Ishikawa (cell line): ENCODE measurements around the gene TPM2.

Experiments used
- CEBPB ChIP-seq: IDR thresholded peaks from 2 replicates; pipeline ENCODE4 v1.6.1; 2012
- CREB1 ChIP-seq: IDR thresholded peaks from 2 replicates; pipeline ENCODE4 v1.6.1; 2012; ENCODE audit warnings: low read depth
- EGR1 ChIP-seq: IDR thresholded peaks from 2 replicates; pipeline ENCODE4 v1.6.1; 2012
- EP300 ChIP-seq: IDR thresholded peaks from 2 replicates; pipeline ENCODE4 v1.6.1; 2012; ENCODE audit warnings: borderline replicate concordance
- FOXM1 ChIP-seq: IDR thresholded peaks from 2 replicates; pipeline ENCODE4 v1.6.1; 2012; ENCODE audit warnings: low read depth, borderline replicate concordance
- NFIC ChIP-seq: IDR thresholded peaks from 2 replicates; pipeline ENCODE4 v1.6.1; 2012
- RAD21 ChIP-seq: IDR thresholded peaks from 2 replicates; pipeline ENCODE4 v1.6.1; 2012; ENCODE audit warnings: low read depth
- TAF1 ChIP-seq: IDR thresholded peaks from 2 replicates; pipeline ENCODE4 v1.6.1; 2012; ENCODE audit warnings: low read depth, mild to moderate bottlenecking
- TCF12 ChIP-seq: IDR thresholded peaks from 2 replicates; pipeline ENCODE4 v1.6.1; 2012; ENCODE audit warnings: low read depth
- TEAD4 ChIP-seq: IDR thresholded peaks from 2 replicates; pipeline ENCODE4 v1.6.1; 2012
- YY1 ChIP-seq: IDR thresholded peaks from 2 replicates; pipeline ENCODE4 v1.6.1; 2012; ENCODE audit warnings: low read depth
- ZBTB7A ChIP-seq: IDR thresholded peaks from 2 replicates; pipeline ENCODE4 v1.6.1; 2012; ENCODE audit warnings: low read depth
- TF ChIP-seq, protein P1 (sequence below): IDR thresholded peaks from 2 replicates; pipeline ENCODE4 v1.6.1; 2012
- TF ChIP-seq, protein P2 (sequence below): IDR thresholded peaks from 2 replicates; pipeline ENCODE4 v1.6.1; 2012
- TF ChIP-seq, protein P3 (sequence below): IDR thresholded peaks from 2 replicates; pipeline ENCODE4 v1.6.1; 2012; ENCODE audit warnings: low read depth, mild to moderate bottlenecking

Gene TPM2

DNA sequence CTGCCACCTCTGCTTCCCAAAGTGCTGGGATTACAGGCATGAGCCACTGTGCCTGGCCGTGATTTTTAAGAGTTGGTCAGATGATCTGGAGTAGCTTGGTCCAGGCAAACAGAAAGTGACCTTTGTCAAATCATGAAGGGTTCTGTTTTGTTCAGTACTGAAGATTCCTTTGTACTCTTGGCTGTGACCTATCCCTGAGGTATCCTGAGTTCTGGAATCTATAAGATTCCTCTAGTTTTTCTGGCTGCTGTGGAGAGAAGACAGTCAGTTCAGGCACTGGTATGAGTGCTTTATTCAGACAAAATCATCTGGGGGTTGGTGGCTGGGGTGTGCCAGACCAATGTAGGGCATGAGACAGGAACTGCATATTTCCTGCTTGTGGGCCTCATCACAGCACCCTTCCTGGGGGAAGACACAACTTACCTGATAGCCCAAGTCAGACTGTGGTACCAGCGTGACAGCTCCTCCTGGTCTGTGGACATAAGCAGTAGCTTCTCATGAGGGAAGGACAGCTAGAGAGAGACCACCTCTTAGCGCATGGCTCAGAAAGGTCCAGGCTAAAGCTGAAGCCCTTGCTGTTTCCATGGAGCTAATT, 27.9 kb downstream of the TPM2 start:
- TF ChIP-seq TEAD4 (no peak), YY1 (no peak), TCF12 (no peak), CREB1 (no peak), RAD21 (no peak), CEBPB (no peak), FOXM1 (no peak)
- TF ChIP-seq, protein P1, sequence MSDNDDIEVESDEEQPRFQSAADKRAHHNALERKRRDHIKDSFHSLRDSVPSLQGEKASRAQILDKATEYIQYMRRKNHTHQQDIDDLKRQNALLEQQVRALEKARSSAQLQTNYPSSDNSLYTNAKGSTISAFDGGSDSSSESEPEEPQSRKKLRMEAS: no peak

DNA sequence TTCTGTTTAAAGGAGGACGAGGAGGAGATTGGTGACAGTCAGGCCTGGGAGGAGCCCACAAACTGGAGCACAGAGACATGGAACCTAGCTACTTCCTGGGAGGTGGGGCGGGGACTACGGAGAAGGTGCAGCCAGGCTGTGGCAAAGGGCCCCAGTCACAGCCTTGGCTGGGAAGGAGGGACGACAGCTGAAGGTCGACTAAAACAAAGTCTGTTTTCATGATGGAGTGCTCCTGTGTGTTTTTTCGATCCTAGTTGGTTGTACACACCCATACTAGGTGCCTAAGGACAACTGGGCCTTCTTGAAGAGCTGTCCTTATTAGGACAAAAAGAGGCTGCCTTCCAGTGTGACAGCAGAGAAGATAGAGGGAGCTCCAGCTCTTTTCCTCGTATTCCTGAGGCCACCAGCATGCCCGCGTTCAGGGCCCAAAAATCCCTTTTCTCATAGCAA, 28.7 kb downstream of the TPM2 start:
- TF ChIP-seq RAD21 (peak; percentile 44), TEAD4 (no peak)

DNA sequence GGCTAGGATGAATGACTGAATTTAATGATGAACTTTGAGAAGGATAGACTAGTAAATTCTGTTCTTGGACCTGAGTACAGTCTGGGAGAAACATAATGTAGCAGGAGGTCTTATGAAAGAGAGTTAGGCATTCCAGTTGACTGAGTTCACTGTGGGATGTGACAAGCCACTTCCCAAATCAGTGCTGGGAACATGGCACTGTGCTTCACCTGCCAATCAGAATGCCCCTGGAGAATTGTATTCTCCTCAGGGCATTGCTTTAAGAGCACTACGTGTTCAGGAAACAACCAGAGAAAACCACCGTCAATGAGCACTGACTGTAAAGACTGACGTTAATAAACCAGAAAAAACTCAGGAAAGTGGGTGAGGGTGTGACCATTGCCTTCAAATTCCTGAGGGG, 30.4 kb downstream of the TPM2 start:
- TF ChIP-seq TEAD4 (no peak), EGR1 (no peak), CREB1 (no peak), EP300 (no peak), NFIC (no peak), YY1 (no peak), RAD21 (no peak)
- TF ChIP-seq, protein P2, sequence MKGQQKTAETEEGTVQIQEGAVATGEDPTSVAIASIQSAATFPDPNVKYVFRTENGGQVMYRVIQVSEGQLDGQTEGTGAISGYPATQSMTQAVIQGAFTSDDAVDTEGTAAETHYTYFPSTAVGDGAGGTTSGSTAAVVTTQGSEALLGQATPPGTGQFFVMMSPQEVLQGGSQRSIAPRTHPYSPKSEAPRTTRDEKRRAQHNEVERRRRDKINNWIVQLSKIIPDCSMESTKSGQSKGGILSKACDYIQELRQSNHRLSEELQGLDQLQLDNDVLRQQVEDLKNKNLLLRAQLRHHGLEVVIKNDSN: no peak

DNA sequence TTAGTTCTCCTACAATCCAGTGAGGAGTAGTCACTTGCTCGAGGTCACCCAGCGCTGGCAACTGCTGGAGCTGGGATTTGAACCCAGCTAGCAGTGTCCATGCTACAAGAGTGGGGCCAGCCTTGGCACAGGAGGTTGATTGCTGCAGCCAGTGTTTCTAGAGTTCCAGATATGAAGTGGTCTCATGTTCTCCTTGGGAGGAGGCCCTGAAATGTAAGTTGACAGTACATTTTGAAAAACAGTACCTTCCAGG, 30.8 kb downstream of the TPM2 start:
- TF ChIP-seq TCF12: no peak
- no peak for TF ChIP-seq YY1
- TF ChIP-seq, protein P3, sequence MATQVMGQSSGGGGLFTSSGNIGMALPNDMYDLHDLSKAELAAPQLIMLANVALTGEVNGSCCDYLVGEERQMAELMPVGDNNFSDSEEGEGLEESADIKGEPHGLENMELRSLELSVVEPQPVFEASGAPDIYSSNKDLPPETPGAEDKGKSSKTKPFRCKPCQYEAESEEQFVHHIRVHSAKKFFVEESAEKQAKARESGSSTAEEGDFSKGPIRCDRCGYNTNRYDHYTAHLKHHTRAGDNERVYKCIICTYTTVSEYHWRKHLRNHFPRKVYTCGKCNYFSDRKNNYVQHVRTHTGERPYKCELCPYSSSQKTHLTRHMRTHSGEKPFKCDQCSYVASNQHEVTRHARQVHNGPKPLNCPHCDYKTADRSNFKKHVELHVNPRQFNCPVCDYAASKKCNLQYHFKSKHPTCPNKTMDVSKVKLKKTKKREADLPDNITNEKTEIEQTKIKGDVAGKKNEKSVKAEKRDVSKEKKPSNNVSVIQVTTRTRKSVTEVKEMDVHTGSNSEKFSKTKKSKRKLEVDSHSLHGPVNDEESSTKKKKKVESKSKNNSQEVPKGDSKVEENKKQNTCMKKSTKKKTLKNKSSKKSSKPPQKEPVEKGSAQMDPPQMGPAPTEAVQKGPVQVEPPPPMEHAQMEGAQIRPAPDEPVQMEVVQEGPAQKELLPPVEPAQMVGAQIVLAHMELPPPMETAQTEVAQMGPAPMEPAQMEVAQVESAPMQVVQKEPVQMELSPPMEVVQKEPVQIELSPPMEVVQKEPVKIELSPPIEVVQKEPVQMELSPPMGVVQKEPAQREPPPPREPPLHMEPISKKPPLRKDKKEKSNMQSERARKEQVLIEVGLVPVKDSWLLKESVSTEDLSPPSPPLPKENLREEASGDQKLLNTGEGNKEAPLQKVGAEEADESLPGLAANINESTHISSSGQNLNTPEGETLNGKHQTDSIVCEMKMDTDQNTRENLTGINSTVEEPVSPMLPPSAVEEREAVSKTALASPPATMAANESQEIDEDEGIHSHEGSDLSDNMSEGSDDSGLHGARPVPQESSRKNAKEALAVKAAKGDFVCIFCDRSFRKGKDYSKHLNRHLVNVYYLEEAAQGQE: no peak
- TF ChIP-seq, protein P1: no peak
- no peak for TF ChIP-seq TAF1
- no peak for TF ChIP-seq CEBPB
- TF ChIP-seq NFIC: no peak

DNA sequence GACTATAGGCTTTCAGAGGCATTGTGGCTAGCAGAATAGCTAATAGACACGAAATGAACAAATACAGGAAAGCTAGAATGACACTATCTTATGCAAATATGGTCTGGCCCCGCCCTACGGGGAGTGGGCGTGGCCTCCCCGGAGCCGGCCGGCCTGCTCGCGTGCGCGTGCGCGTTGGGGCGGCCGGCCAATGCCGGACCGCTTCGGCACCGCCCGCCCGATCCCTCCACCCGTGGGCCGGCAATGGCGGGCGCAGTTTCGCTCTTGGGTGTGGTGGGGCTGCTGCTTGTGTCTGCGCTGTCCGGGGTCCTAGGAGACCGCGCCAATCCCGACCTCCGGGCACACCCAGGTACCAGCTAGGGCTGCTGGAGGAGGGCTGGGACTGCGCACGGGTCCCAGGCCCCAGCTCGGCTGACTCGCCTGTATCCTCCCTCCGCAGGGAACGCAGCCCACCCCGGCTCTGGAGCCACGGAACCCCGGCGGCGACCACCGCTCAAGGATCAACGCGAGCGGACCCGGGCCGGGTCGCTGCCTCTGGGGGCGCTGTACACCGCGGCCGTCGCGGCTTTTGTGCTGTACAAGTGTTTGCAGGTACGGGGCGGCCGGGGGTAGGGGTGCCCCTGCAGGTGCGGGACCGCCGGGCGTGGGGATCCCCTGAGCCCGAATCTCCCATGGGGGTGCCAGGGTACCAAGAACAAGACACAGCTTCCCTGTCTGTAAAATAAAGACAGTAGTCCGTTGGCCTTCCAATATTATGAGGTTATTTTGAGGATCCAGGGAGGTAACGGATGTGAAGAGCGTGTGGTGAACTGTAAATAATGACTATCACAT, 31.4 kb downstream of the TPM2 start, which contains the start of gene CCDC107:
TSS of gene CCDC107 (plus strand) at position 156 of the 831 bp plus-strand sequence. CDS start at position 244, 88 bp downstream.
- TF ChIP-seq EGR1: 0 out of 2 replicates have a peak, but pooled peaks have one; percentile 15
- peak; percentile 67; the same call in 1 of the 2 replicates for TF ChIP-seq ZBTB7A
- TF ChIP-seq, protein P3: peak; percentile 59
- peak; percentile 89 for TF ChIP-seq YY1
- TF ChIP-seq RAD21: peak; percentile 37
- TF ChIP-seq, protein P1: no peak
- TF ChIP-seq, protein P2: no peak
- peak; percentile 73 for TF ChIP-seq TAF1
- peak; percentile 13; the same call in 1 of the 2 replicates for TF ChIP-seq FOXM1
- no peak for TF ChIP-seq TCF12
- TF ChIP-seq TEAD4: no peak

DNA sequence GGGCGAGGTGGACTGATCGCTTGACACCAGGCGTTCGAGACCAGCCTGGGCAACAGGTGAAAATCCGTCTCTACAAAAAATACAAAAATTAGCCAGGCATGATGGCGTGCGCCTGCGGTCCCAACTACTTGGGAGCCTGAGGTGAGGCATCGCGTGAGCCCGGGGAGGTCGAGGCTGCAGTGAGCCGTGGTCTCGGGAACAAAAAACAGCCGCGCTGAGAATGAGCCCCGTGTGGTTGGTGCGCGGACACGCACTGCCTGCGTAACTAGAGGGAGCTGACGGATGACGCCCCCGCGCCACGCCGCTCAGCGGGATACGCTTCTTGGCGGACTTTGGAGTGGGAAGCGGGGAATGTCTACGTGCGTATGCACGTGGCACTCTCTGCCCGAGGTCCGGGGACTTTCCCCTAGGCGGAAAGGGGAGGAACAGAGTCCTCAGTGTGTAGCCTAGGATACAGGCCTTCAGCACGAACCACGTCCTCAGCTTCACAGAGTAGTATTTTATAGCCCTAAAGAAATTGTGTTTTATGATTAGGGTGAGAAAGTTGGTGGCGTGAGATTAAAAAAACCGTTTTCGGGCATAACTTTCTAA, 32.1 kb downstream of the TPM2 start, which contains the start of gene RMRP:
TSS of gene RMRP (minus strand) at position 474 of the 591 bp plus-strand sequence.
- TF ChIP-seq EGR1: peak; percentile 88
- TF ChIP-seq, protein P2: peak; percentile 76
- TF ChIP-seq CREB1: no peak; the same call in 1 of the 2 replicates
- no peak for TF ChIP-seq TAF1
- TF ChIP-seq, protein P1: peak; percentile 99
- no peak; the same call in 1 of the 2 replicates for TF ChIP-seq RAD21
- peak; percentile 47; the same call in 1 of the 2 replicates for TF ChIP-seq NFIC
- TF ChIP-seq TEAD4: peak; percentile 93
- peak; percentile 56; the same call in 1 of the 2 replicates for TF ChIP-seq EP300
- TF ChIP-seq CEBPB: peak; percentile 64
- TF ChIP-seq TCF12: peak; percentile 70; the same call in 1 of the 2 replicates
- TF ChIP-seq YY1: peak; percentile 68
- TF ChIP-seq ZBTB7A: no peak; the same call in 1 of the 2 replicates
- TF ChIP-seq, protein P3: no peak
- peak; percentile 47; the same call in 1 of the 2 replicates for TF ChIP-seq FOXM1
